Measurements from ENCODE around the gene ISOC1.

ISOC1 gene

GRCh38 chr5:129096382-129096991, 1.9 kb downstream of the ISOC1 start:
- DNase-seq: no peak

- DNase-seq: no peak
These were observed 3.1 kb downstream of the ISOC1 start for GRCh38 chr5:129097498-129098296.

- no peak for DNase-seq
These were observed 4.1 kb downstream of the ISOC1 start for GRCh38 chr5:129098488-129099183.

- DNase-seq: no peak
These were observed 4.6 kb downstream of the ISOC1 start for GRCh38 chr5:129099184-129099569.

GRCh38 chr5:129101794-129102193, 7.2 kb downstream of the ISOC1 start:
- no peak for DNase-seq

- no peak for DNase-seq
These were observed 8.8 kb downstream of the ISOC1 start for GRCh38 chr5:129103397-129103796.

- DNase-seq: no peak
These were observed 10.4 kb downstream of the ISOC1 start for GRCh38 chr5:129104915-129105455.

- DNase-seq: no peak
These were observed 13.1 kb downstream of the ISOC1 start for GRCh38 chr5:129107637-129108036.

GRCh38 chr5:129110742-129111141, 16.2 kb downstream of the ISOC1 start:
- no peak for DNase-seq

- no peak for DNase-seq
These were observed 16.8 kb downstream of the ISOC1 start for GRCh38 chr5:129111351-129111750.

GRCh38 chr5:129112295-129112694, 17.7 kb downstream of the ISOC1 start:
- no peak for DNase-seq

GRCh38 chr5:129113867-129114266, 19.3 kb downstream of the ISOC1 start:
- no peak for DNase-seq

- DNase-seq: no peak
These were observed 20.1 kb downstream of the ISOC1 start for GRCh38 chr5:129114539-129115193.

- no peak for DNase-seq
These were observed 21.1 kb downstream of the ISOC1 start for GRCh38 chr5:129115680-129116079.

GRCh38 chr5:129116797-129117196, 22.2 kb downstream of the ISOC1 start:
- DNase-seq: no peak

- DNase-seq: no peak
These were observed 23.9 kb downstream of the ISOC1 start for GRCh38 chr5:129118405-129118804.

GRCh38 chr5:129118826-129119225, 24.3 kb downstream of the ISOC1 start:
- no peak for DNase-seq

GRCh38 chr5:129120158-129120581, 25.6 kb downstream of the ISOC1 start:
- no peak for DNase-seq

- DNase-seq: no peak
These were observed 28.0 kb downstream of the ISOC1 start for GRCh38 chr5:129122560-129122959.

- no peak for DNase-seq
These were observed 30.1 kb downstream of the ISOC1 start for GRCh38 chr5:129124608-129125007.

GRCh38 chr5:129125819-129126218, 31.3 kb downstream of the ISOC1 start:
- DNase-seq: no peak

GRCh38 chr5:129133553-129133952, 39.0 kb downstream of the ISOC1 start:
- no peak for DNase-seq

GRCh38 chr5:129135633-129136032, 41.1 kb downstream of the ISOC1 start:
- DNase-seq: no peak
